Measurements from ENCODE around the gene CCDC167. TPM values are rescaled to one million over a fixed set of nuclear protein-coding genes. Genes with fewer than 3 reads are reported as not detected.

The CCDC167 gene
- total RNA-seq, 1 experiment from 2014 or later, result 31.5 TPM

- Histone ChIP-seq H3K27ac (ENCODE audit: low read depth, low read length, poor library complexity, severe bottlenecking) (no peak overlapping the region), H3K4me3 (ENCODE audit: low read depth, low read length, poor library complexity, severe bottlenecking) (no peak overlapping the region), H3K4me1 (ENCODE audit: insufficient read depth, low read length, poor library complexity, severe bottlenecking) (no peaks in the 10 kb centered on the region), H3K36me3 (ENCODE audit: insufficient read depth, low read length, poor library complexity, severe bottlenecking) (no peaks in the 10 kb centered on the region), H3K9me3 (ENCODE audit: low read depth, low read length, poor library complexity, severe bottlenecking) (no peaks in the 10 kb centered on the region), H3K27me3 (replicated peaks; ENCODE audit: insufficient read depth, low read depth, low read length, poor library complexity) (no peaks in the 10 kb centered on the region)
- POLR2A ChIA-PET (ENCODE audit: low non-redundant PET), result no interaction called here
- TF ChIP-seq CTCF (conservative IDR thresholded peaks at IDR 0.05; ENCODE audit: low read depth, low read length), result no peak
- no peak for TF ChIP-seq EZH2 (IDR thresholded peaks at IDR 0.05; ENCODE audit: borderline replicate concordance, low read depth, low read length, poor library complexity, severe bottlenecking)
- no TSS peak for BruUV-seq (replicated peaks)
- CTCF ChIA-PET, result no interaction called here
- intact Hi-C loops (cut with micrococcal nuclease; ENCODE audit: unreplicated experiment), result no loop called here
- peak; percentile 49 for DNase-seq (ENCODE audit: low spot score)
Measured at GRCh38 chr6:37514321-37514771, 14.7 kb upstream of the CCDC167 start.

- POLR2A ChIA-PET (ENCODE audit: low non-redundant PET), result no interaction called here
- no peak for TF ChIP-seq EZH2 (IDR thresholded peaks at IDR 0.05; ENCODE audit: borderline replicate concordance, low read depth, low read length, poor library complexity, severe bottlenecking)
- no peak for TF ChIP-seq CTCF (conservative IDR thresholded peaks at IDR 0.05; ENCODE audit: low read depth, low read length)
- Histone ChIP-seq H3K27ac (ENCODE audit: low read depth, low read length, poor library complexity, severe bottlenecking) (no peak overlapping the region), H3K9me3 (ENCODE audit: low read depth, low read length, poor library complexity, severe bottlenecking) (no peaks in the 10 kb centered on the region), H3K4me3 (ENCODE audit: low read depth, low read length, poor library complexity, severe bottlenecking) (no peak overlapping the region), H3K36me3 (ENCODE audit: insufficient read depth, low read length, poor library complexity, severe bottlenecking) (no peaks in the 10 kb centered on the region), H3K4me1 (ENCODE audit: insufficient read depth, low read length, poor library complexity, severe bottlenecking) (no peaks in the 10 kb centered on the region), H3K27me3 (replicated peaks; ENCODE audit: insufficient read depth, low read depth, low read length, poor library complexity) (no peaks in the 10 kb centered on the region)
- intact Hi-C loops (cut with micrococcal nuclease; ENCODE audit: unreplicated experiment), result no loop called here
- BruUV-seq (replicated peaks), result no TSS peak
- DNase-seq (ENCODE audit: low spot score), result no peak
- CTCF ChIA-PET, result no interaction called here
Measured at GRCh38 chr6:37513576-37513975, 13.9 kb upstream of the CCDC167 start.

- Histone ChIP-seq H3K4me1 (ENCODE audit: insufficient read depth, low read length, poor library complexity, severe bottlenecking) (no peaks in the 10 kb centered on the region), H3K36me3 (ENCODE audit: insufficient read depth, low read length, poor library complexity, severe bottlenecking) (no peaks in the 10 kb centered on the region), H3K27ac (ENCODE audit: low read depth, low read length, poor library complexity, severe bottlenecking) (no peak overlapping the region), H3K27me3 (replicated peaks; ENCODE audit: insufficient read depth, low read depth, low read length, poor library complexity) (no peaks in the 10 kb centered on the region), H3K9me3 (ENCODE audit: low read depth, low read length, poor library complexity, severe bottlenecking) (no peaks in the 10 kb centered on the region), H3K4me3 (ENCODE audit: low read depth, low read length, poor library complexity, severe bottlenecking) (no peak overlapping the region)
- ChIA-PET CTCF (no interaction called here), POLR2A (ENCODE audit: low non-redundant PET) (no interaction called here)
- TF ChIP-seq CTCF (conservative IDR thresholded peaks at IDR 0.05; ENCODE audit: low read depth, low read length), result no peak
- TF ChIP-seq EZH2 (IDR thresholded peaks at IDR 0.05; ENCODE audit: borderline replicate concordance, low read depth, low read length, poor library complexity, severe bottlenecking), result no peak
- no TSS peak for BruUV-seq (replicated peaks)
- no peak for DNase-seq (ENCODE audit: low spot score)
- intact Hi-C loops (cut with micrococcal nuclease; ENCODE audit: unreplicated experiment), result no loop called here
Measured at GRCh38 chr6:37513155-37513554, 13.5 kb upstream of the CCDC167 start.

Data from A673 (cell line).